ENCODE measurements around the gene SPATA13.

SPATA13 gene

GRCh38 chr13:24142453-24142852 lies 18.1 kb upstream of the SPATA13 start:
- DNase-seq: no peak

GRCh38 chr13:24142886-24143285 lies 17.6 kb upstream of the SPATA13 start:
- DNase-seq: no peak

GRCh38 chr13:24145240-24145639 lies 15.3 kb upstream of the SPATA13 start:
- no peak for DNase-seq

GRCh38 chr13:24145674-24146073 lies 14.8 kb upstream of the SPATA13 start:
- no peak for DNase-seq

- DNase-seq: no peak
Observed at GRCh38 chr13:24146961-24147569, 13.5 kb upstream of the SPATA13 start.

- DNase-seq: no peak
Observed at GRCh38 chr13:24147570-24147963, 13.0 kb upstream of the SPATA13 start.

- DNase-seq: no peak
Observed at GRCh38 chr13:24148414-24149235, 11.9 kb upstream of the SPATA13 start.

- no peak for DNase-seq
Observed at GRCh38 chr13:24149246-24150032, 11.1 kb upstream of the SPATA13 start.

- no peak for DNase-seq
Observed at GRCh38 chr13:24150572-24150971, 9.9 kb upstream of the SPATA13 start.

GRCh38 chr13:24151864-24152263 lies 8.7 kb upstream of the SPATA13 start:
- DNase-seq: no peak

GRCh38 chr13:24152292-24153214 lies 8.0 kb upstream of the SPATA13 start:
- DNase-seq: no peak

- no peak for DNase-seq
Observed at GRCh38 chr13:24153347-24153746, 7.2 kb upstream of the SPATA13 start.

- no peak for DNase-seq
Observed at GRCh38 chr13:24153979-24154701, 6.4 kb upstream of the SPATA13 start.

- no peak for DNase-seq
Observed at GRCh38 chr13:24159357-24159756, 1.2 kb upstream of the SPATA13 start.

GRCh38 chr13:24161010-24161775 lies 673 bp downstream of the SPATA13 start:
- no peak for DNase-seq

- no peak for DNase-seq
Observed at GRCh38 chr13:24161980-24162525, 1.5 kb downstream of the SPATA13 start.

- DNase-seq: no peak
Observed at GRCh38 chr13:24162604-24163003, 2.1 kb downstream of the SPATA13 start.

GRCh38 chr13:24165746-24166145 lies 5.2 kb downstream of the SPATA13 start:
- DNase-seq: no peak

GRCh38 chr13:24166561-24166960 lies 6.0 kb downstream of the SPATA13 start:
- DNase-seq: no peak

- no peak for DNase-seq
Observed at GRCh38 chr13:24167666-24168391, 7.3 kb downstream of the SPATA13 start.
